Astrocyte of the cerebellum (primary cell): ENCODE measurements around the gene ROR2.

ENCODE experiments used
- DNase-seq: peaks from one replicate; pipeline ENCODE4 v3.0.0-alpha.2; 2011; ENCODE audit warnings: low read depth
- H3K4me3 ChIP-seq: 2 replicates; pipeline ENCODE4 v1.5.1; 2011; ENCODE audit warnings: mild to moderate bottlenecking, low read depth, low read length, moderate library complexity
- CTCF ChIP-seq: IDR thresholded peaks from 2 replicates; pipeline ENCODE4 v1.5.1; 2012; ENCODE audit warnings: low read length, low read depth, moderate library complexity, mild to moderate bottlenecking; ENCODE audit errors: missing control alignments
- in situ Hi-C: cut with HindIII; loops from 2 replicates; pipeline ENCODE4 v1.10.0; 2017; ENCODE audit warnings: low sequenced_read_pairs

The ROR2 gene

GRCh38 chr9:91917436-91917835, 32.6 kb downstream of the ROR2 start:
- no peak overlapping the region for H3K4me3 ChIP-seq
- no peak for TF ChIP-seq CTCF
- DNase-seq: no peak
- in situ Hi-C loops: no loop called here

- DNase-seq: no peak
Measured at GRCh38 chr9:91915524-91916263, 34.3 kb downstream of the ROR2 start.

GRCh38 chr9:91914937-91915336, 35.1 kb downstream of the ROR2 start:
- TF ChIP-seq CTCF: no peak
- H3K4me3 ChIP-seq: no peak overlapping the region
- no peak for DNase-seq
- in situ Hi-C loops: no loop called here

More at GRCh38 chr9:91915524-91916263, 34.3 kb downstream of the ROR2 start:
- in situ Hi-C loops: no loop called here
- TF ChIP-seq CTCF: no peak
- H3K4me3 ChIP-seq: no peak overlapping the region

- DNase-seq: no peak
- in situ Hi-C loops: no loop called here
- TF ChIP-seq CTCF: no peak
Measured at GRCh38 chr9:91914404-91914803, 35.6 kb downstream of the ROR2 start.

GRCh38 chr9:91913986-91914385, 36.0 kb downstream of the ROR2 start:
- TF ChIP-seq CTCF: no peak
- in situ Hi-C loops: no loop called here
- no peak for DNase-seq
- no peak overlapping the region for H3K4me3 ChIP-seq

More at GRCh38 chr9:91914404-91914803, 35.6 kb downstream of the ROR2 start:
- no peak overlapping the region for H3K4me3 ChIP-seq

GRCh38 chr9:91913096-91913495, 36.9 kb downstream of the ROR2 start:
- no peak for DNase-seq
- H3K4me3 ChIP-seq: no peak overlapping the region
- TF ChIP-seq CTCF: no peak
- in situ Hi-C loops: no loop called here
